ENCODE data around the gene PLEKHM3. TPM values are rescaled to one million over a fixed set of nuclear protein-coding genes. Genes with fewer than 3 reads are reported as not detected.

Gene PLEKHM3
- total and polyA plus RNA-seq, 2 of the 13 experiments (the other 11 are each of a cell fraction or from before 2014, with no cell fraction given): 4.5 to 4.7 TPM

GRCh38 chr2:208033701-208034502, 8.6 kb upstream of the PLEKHM3 start (continued):
- TF ChIP-seq RAD51 (IDR thresholded peaks at IDR 0.05; ENCODE audit: borderline replicate concordance) (no peak), ZNF577 (CRISPR knock-in tag; IDR thresholded peaks at IDR 0.05; ENCODE audit: borderline replicate concordance, low read depth) (no peak), FOXC1 (CRISPR knock-in tag; IDR thresholded peaks at IDR 0.05; ENCODE audit: borderline replicate concordance) (peak; percentile 55; the same call in 1 of the 2 replicates), ZNF781 (CRISPR knock-in tag; IDR thresholded peaks at IDR 0.05; ENCODE audit: borderline replicate concordance, not compliant biosample characterization) (no peak), ZNF12 (CRISPR knock-in tag; IDR thresholded peaks at IDR 0.05) (no peak), RAD21 (CRISPR knock-in tag; IDR thresholded peaks at IDR 0.05) (peak; percentile 91), ZFP82 (CRISPR knock-in tag; IDR thresholded peaks at IDR 0.05; ENCODE audit: borderline replicate concordance) (no peak), PAWR (CRISPR knock-in tag; IDR thresholded peaks at IDR 0.05; ENCODE audit: borderline replicate concordance) (no peak), MXI1 (IDR thresholded peaks at IDR 0.05; ENCODE audit: borderline replicate concordance, low read depth, low read length) (no peak; the same call in 2 of the 3 replicates), SAFB2 (CRISPR knock-in tag; IDR thresholded peaks at IDR 0.05; ENCODE audit: borderline replicate concordance, low read depth) (no peak), SKIL (CRISPR knock-in tag; IDR thresholded peaks at IDR 0.05; ENCODE audit: borderline replicate concordance) (no peak), ZBTB38 (CRISPR knock-in tag; IDR thresholded peaks at IDR 0.05) (no peak), NCOA5 (CRISPR knock-in tag; IDR thresholded peaks at IDR 0.05) (no peak), GRHL1 (CRISPR knock-in tag; conservative IDR thresholded peaks at IDR 0.05) (no peak), ZNF773 (CRISPR knock-in tag; IDR thresholded peaks at IDR 0.05; ENCODE audit: borderline replicate concordance) (no peak), NCOA2 (CRISPR knock-in tag; IDR thresholded peaks at IDR 0.05) (peak; percentile 76; the same call in 1 of the 2 replicates), ZNF260 (CRISPR knock-in tag; IDR thresholded peaks at IDR 0.05; ENCODE audit: borderline replicate concordance, low read depth) (no peak), THAP7 (CRISPR knock-in tag; IDR thresholded peaks at IDR 0.05) (no peak), ZIK1 (CRISPR knock-in tag; IDR thresholded peaks at IDR 0.05; ENCODE audit: borderline replicate concordance, low read depth) (no peak), ZNF253 (CRISPR knock-in tag; IDR thresholded peaks at IDR 0.05; ENCODE audit: borderline replicate concordance) (no peak), BATF2 (CRISPR knock-in tag; IDR thresholded peaks at IDR 0.05) (no peak), TAF1 (CRISPR knock-in tag; IDR thresholded peaks at IDR 0.05) (no peak), FOXP1 (IDR thresholded peaks at IDR 0.05) (no peak), FOXP1 (CRISPR knock-in tag; IDR thresholded peaks at IDR 0.05) (peak; percentile 49)

Measured in HepG2 (cell line).